Stimulated activated CD8-positive, alpha-beta memory T cell treated with anti-CD3 and anti-CD28 coated beads, Interleukin-7, amount 100 ng/mL, for 4 hours (primary cell): ENCODE results near the gene OCEL1.
A peak's percentile ranks its signal among the peaks of the same experiment; 100 is the strongest.
"Not testable (repeated sequence)": the region's sequence is repeated elsewhere in the genome, so short reads cannot be mapped to it uniquely, and the experiment has no call there.

Source experiments
- DNase-seq, 2 donors: peaks; one replicate each; pipeline ENCODE4 v3.0.0-alpha.2; 2020; ENCODE audit warnings: low read depth in 2 of 2

Gene OCEL1, protein sequence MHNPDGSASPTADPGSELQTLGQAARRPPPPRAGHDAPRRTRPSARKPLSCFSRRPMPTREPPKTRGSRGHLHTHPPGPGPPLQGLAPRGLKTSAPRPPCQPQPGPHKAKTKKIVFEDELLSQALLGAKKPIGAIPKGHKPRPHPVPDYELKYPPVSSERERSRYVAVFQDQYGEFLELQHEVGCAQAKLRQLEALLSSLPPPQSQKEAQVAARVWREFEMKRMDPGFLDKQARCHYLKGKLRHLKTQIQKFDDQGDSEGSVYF

DNA sequence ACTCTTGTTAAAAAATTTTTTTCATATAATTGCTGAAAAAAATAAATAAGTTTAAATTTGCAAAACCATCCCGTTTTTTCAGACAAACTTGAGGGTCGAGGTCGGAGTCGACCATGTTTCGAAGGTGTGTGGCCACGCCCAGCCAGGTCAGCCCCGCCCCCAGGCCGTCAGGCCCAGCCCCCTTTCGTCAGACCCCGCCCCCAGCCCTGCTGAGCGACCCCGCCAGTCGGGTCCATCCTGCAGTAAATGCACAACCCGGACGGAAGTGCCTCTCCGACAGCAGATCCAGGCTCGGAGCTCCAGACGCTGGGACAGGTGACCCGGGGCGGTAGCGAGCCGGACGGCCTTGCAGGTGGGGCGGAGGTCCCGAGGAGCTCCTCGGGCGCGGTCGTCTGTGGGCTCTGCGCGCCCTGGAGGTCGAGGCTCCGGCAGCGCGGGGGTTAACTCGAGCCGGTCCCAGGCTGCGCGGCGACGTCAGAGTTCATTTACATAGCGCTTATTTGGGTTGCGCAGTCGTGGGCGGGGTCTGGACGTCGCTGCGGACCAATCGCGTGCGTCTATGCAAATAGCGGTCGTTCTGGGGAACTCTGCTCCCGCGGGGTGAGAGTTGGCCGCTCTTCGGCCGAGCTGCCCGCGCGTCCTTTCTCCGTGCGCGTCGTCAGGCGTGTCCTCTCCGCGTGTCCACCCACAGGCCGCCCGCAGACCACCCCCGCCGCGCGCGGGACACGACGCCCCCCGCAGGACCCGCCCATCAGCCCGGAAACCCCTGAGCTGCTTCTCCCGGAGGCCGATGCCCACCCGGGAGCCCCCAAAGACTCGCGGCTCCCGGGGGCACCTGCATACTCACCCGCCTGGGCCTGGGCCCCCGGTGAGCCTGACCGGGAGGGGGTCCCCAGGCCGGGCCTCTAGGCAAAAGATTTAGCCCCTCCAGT lies at the start of gene OCEL1:
OCEL1 (plus strand) TSS at position 225 of the 932 bp plus-strand sequence; CDS start at position 247, 22 bp downstream.
- DNase-seq: peak; percentile 94 to 97

DNA sequence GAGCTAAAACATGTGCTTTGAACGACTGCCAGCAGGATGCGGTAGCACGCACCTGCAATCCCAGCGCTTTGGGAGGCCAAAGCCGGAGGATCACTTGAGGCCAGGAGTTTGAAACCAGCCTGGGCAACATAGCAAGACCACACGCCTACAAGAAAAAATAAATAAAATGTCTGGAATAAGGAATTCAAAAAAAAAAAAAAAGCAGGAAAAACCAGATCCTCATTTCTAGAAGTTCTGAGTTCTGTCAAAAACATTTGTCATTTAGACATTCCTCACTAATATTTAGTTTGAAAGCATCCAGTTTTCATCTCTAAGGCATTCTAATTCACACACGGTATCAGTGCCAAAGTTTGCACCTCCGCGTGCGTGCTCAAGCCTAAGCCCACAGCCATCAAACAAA lies 47.7 kb upstream of the OCEL1 start:
- DNase-seq: no peak

DNA sequence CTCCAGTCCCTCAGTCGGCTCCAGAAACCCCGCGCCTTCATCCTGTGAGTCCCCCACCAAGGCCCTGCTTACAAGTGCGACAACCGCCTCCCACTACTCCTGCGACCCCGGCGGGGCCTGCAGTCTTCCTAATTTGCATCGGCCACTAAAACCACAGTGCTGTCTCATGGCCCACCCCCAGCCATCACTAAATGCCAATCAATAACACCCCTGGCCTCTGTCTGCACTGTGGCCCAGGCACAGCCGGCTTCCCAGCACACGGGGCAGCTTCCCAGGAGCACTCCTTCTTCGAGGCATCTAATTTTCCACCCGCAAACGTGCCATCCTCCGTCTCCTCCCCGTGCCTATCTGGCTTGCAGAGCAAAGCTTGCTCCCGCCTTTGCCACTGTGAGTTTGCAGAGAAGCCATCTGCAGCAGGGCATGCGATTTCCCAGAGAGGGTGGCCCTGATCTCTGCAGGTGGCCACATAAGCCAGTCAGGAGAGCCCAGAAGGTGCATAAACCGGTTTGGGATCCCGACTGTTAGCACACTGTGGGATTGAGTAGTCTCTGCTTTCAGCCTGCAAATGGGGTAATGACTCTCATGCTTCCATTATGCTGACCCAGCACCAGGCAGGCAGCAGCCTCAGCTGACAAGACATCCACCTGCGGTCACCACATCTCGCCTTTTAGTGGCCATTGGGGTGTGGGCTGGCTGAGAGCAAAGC lies 44.9 kb upstream of the OCEL1 start:
- DNase-seq: no peak

DNA sequence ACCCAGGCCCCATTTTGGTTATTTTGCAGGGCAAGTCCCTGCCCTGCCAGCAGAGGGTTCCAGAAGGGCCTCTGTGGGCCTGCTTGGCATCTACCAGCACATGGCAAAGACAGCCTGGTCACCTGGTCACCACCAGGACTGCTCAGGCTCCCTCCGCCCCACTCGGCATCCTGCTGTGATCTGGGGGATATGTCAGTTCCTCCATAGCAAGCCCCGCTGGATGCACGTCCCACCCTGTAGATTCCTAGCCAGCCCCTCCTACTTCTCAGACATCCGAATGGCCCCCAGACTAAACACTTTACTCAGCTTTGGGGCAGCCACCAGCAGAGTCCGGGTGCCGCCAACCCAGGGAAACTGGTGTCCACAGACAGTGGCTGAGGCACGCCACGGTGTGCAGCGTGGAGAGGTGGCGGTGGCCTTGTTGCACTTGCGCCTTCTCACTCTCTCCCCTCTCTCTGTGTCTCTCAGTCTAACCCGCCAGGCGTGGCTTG lies 42.7 kb upstream of the OCEL1 start:
- DNase-seq: no peak

GRCh38 chr19:17183858-17184321 lies 42.1 kb upstream of the OCEL1 start:
- DNase-seq: no peak

- DNase-seq: peak; percentile 29 to 46
Measured at GRCh38 chr19:17184371-17184841, 41.6 kb upstream of the OCEL1 start.

- DNase-seq: no peak
Measured at GRCh38 chr19:17185590-17185989, 40.4 kb upstream of the OCEL1 start.

GRCh38 chr19:17191736-17192135 lies 34.3 kb upstream of the OCEL1 start:
- not testable (repeated sequence) for DNase-seq

GRCh38 chr19:17192751-17193150 lies 33.3 kb upstream of the OCEL1 start:
- no peak for DNase-seq

GRCh38 chr19:17194608-17195007 lies 31.4 kb upstream of the OCEL1 start:
- no peak for DNase-seq

DNA sequence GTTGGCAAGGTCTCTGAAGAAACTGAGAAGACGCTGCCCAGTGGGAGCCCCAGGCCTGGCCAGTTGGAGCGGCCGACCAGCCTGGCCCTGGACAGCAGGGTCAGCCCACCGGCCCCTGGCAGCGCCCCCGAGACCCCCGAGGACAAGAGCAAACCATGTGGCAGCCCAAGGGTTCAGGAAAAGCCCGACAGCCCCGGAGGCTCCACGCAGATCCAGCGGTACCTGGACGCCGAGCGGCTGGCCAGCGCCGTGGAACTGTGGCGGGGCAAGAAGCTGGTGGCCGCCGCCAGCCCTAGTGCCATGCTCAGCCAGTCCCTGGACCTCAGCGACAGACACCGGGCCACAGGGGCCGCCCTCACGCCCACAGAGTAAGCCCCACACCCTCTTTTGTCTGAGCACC lies 30.9 kb upstream of the OCEL1 start:
- no peak for DNase-seq

- DNase-seq: no peak
Measured at GRCh38 chr19:17196610-17197009, 29.4 kb upstream of the OCEL1 start.

DNA sequence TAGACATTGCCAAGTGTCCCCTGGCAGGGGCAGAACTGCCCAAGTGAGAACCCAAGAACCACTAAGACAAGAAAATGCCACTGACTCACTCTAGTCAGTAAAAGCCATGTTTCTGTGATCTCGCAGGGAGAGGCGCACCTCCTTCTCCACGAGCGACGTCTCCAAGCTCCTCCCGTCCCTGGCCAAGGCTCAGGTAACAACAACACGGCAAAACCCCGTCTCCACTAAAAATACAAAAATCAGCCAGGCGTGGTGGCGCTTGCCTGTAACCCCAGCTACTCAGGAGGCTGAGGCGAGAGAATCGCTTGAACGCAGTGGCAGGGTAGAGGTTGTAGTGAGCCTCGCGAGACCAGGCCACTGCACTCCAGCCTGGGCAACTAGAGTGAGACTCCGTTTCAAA lies 28.4 kb upstream of the OCEL1 start:
- DNase-seq: no peak

GRCh38 chr19:17200408-17201079 lies 25.5 kb upstream of the OCEL1 start:
- DNase-seq: no peak

GRCh38 chr19:17202249-17202648 lies 23.8 kb upstream of the OCEL1 start:
- DNase-seq: no peak

GRCh38 chr19:17202713-17203112 lies 23.3 kb upstream of the OCEL1 start:
- no peak for DNase-seq

DNA sequence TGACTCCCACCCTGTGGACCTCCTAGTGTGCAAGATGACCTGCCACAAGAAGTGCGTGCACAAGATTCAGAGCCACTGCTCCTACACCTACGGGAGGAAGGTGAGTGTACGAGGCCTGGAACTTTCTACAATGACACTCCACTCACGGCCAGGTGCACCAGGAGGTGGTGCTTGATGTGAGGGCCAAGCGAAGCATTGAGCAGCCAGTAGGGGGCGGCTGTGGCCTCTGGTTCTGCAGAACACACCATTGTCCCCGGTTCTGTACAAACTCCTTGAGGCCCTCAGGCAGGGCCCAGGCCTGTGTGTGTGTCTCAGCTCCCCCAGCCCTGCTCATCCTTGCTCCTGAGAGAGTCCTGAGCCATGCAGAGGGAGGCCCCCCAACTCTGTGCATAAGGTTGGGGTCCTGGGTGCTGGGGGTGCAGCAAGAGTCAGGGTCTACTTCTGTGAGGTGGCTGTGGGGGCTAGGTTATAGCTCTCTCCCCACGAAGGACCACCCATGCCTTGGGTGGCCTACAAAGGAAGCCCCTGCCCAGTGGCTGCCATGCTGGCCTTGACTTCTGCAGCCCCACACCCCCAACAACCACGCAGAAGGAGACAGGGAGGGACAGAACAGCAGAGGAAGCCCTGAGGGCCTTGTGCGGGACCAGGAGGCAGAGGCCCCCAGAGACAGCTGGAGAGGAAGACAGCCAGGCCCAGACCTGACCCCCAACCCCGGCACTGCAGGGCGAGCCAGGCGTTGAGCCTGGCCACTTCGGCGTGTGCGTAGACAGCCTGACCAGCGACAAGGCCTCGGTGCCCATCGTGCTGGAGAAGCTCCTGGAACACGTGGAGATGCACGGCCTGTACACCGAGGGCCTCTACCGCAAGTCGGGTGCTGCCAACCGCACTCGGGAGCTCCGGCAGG lies 20.5 kb upstream of the OCEL1 start:
- peak; percentile 43 for DNase-seq

- DNase-seq: no peak
Measured at GRCh38 chr19:17206736-17207581, 19.1 kb upstream of the OCEL1 start.
